ENCODE data around the gene PHKB.

The PHKB gene

GRCh38 chr16:47581114-47581513, 120.0 kb downstream of the PHKB start:
- TF ChIP-seq CREB1 (IDR thresholded peaks at IDR 0.05; ENCODE audit: low read depth), result no peak
- TF ChIP-seq EP300 (IDR thresholded peaks at IDR 0.05; ENCODE audit: borderline replicate concordance), result no peak
- TF ChIP-seq CEBPB (IDR thresholded peaks at IDR 0.05), result no peak
- no peak for TF ChIP-seq EGR1 (IDR thresholded peaks at IDR 0.05)

GRCh38 chr16:47584464-47585225, 123.5 kb downstream of the PHKB start:
- TF ChIP-seq TEAD4 (IDR thresholded peaks at IDR 0.05), result no peak
- TF ChIP-seq USF1 (IDR thresholded peaks at IDR 0.05), result no peak
- TF ChIP-seq ZBTB7A (IDR thresholded peaks at IDR 0.05; ENCODE audit: low read depth), result no peak
- no peak for TF ChIP-seq MAX (IDR thresholded peaks at IDR 0.05)

GRCh38 chr16:47586121-47586520, 125.0 kb downstream of the PHKB start:
- TF ChIP-seq TEAD4 (IDR thresholded peaks at IDR 0.05) (no peak), EP300 (IDR thresholded peaks at IDR 0.05; ENCODE audit: borderline replicate concordance) (no peak), CREB1 (IDR thresholded peaks at IDR 0.05; ENCODE audit: low read depth) (no peak), EGR1 (IDR thresholded peaks at IDR 0.05) (no peak), USF1 (IDR thresholded peaks at IDR 0.05) (no peak), ZBTB7A (IDR thresholded peaks at IDR 0.05; ENCODE audit: low read depth) (no peak), MAX (IDR thresholded peaks at IDR 0.05) (no peak), REST (IDR thresholded peaks at IDR 0.05; ENCODE audit: low read depth) (no peak), TAF1 (IDR thresholded peaks at IDR 0.05; ENCODE audit: low read depth) (no peak), CEBPB (IDR thresholded peaks at IDR 0.05) (no peak), FOXM1 (IDR thresholded peaks at IDR 0.05; ENCODE audit: borderline replicate concordance, low read depth) (no peak), NFIC (IDR thresholded peaks at IDR 0.05) (no peak), YY1 (IDR thresholded peaks at IDR 0.05; ENCODE audit: low read depth) (no peak), RAD21 (IDR thresholded peaks at IDR 0.05; ENCODE audit: low read depth) (no peak), TCF12 (IDR thresholded peaks at IDR 0.05; ENCODE audit: low read depth) (no peak)

- TF ChIP-seq REST (IDR thresholded peaks at IDR 0.05; ENCODE audit: low read depth) (peak; percentile 69), TEAD4 (IDR thresholded peaks at IDR 0.05) (no peak)
Observed at GRCh38 chr16:47590472-47590871, 129.3 kb downstream of the PHKB start.

- TF ChIP-seq ZBTB7A (IDR thresholded peaks at IDR 0.05; ENCODE audit: low read depth) (no peak), REST (IDR thresholded peaks at IDR 0.05; ENCODE audit: low read depth) (no peak), TCF12 (IDR thresholded peaks at IDR 0.05; ENCODE audit: low read depth) (no peak), FOXM1 (IDR thresholded peaks at IDR 0.05; ENCODE audit: borderline replicate concordance, low read depth) (no peak), EP300 (IDR thresholded peaks at IDR 0.05; ENCODE audit: borderline replicate concordance) (no peak), TAF1 (IDR thresholded peaks at IDR 0.05; ENCODE audit: low read depth) (no peak), YY1 (IDR thresholded peaks at IDR 0.05; ENCODE audit: low read depth) (no peak), MAX (IDR thresholded peaks at IDR 0.05) (no peak)
Observed at GRCh38 chr16:47592232-47592631, 131.1 kb downstream of the PHKB start.
